Lower leg skin (tissue), 4 donors: Measurements from ENCODE around the gene MAGI2. TPM values are rescaled to one million over a fixed set of nuclear protein-coding genes. Genes with fewer than 3 reads are reported as not detected.

Experiments
- DNase-seq, 2 donors: peaks; one replicate each; pipeline ENCODE4 v3.0.0-alpha.2; 2019; ENCODE audit warnings: low spot score in 2 of 2
- H3K4me3 ChIP-seq: fragments of 200-600 bp; sonication (generic); 2 replicates; pipeline ENCODE4 v1.5.1; 2017; ENCODE audit warnings: mild to moderate bottlenecking, low read depth; ENCODE audit not compliant: poor library complexity, severe bottlenecking
- CTCF ChIP-seq, 3 donors: fragments of 450-650 bp; IDR thresholded peaks; one replicate each; pipeline ENCODE4 v1.5.1; 2016; ENCODE audit warnings: antibody characterized with exemption in 3 of 3, mild to moderate bottlenecking in 3 of 3, moderate library complexity in 2 of 3
- POLR2A ChIP-seq, 2 donors: fragments of 450-650 bp; IDR thresholded peaks; one replicate each; pipeline ENCODE4 v1.6.1; 2016 to 2017; ENCODE audit warnings: antibody characterized with exemption in 2 of 2, mild to moderate bottlenecking in 1 of 2, moderate library complexity in 1 of 2
- WGBS, 2 donors: methylation state at CpG; one replicate each; pipeline ENCODE4 v1.1.5; 2018; 5-methylcytosine and 5-hydroxymethylcytosine counted together
- intact Hi-C: fragments of 100-400 bp; cut with DNase I; formaldehyde crosslinking; loops from one replicate; pipeline ENCODE4 v1.15.0; 2023; ENCODE audit warnings: low total_unique reads
- total RNA-seq, 4 donors: library from RNA; depleted of rRNA; stranded (reverse); fragments of >200 nt; gene quantifications; one replicate each; pipeline ENCODE4 v1.1.0, GENCODE V29; 2016

The MAGI2 gene
- total RNA-seq, 4 donors from 2014 or later = 1.6 to 3.0 (median 2.1) TPM

- intact Hi-C loops = no loop called here
- H3K4me3 ChIP-seq = no peak overlapping the region
- TF ChIP-seq POLR2A (IDR thresholded peaks at IDR 0.05) (no peak), CTCF (IDR thresholded peaks at IDR 0.05) (no peak)
- WGBS, 2 donors = 82 to 86% methylated on average over 2 of the region's 2 CpGs
- peak in 1 of 2 donors; percentile 68 for DNase-seq
These were observed 99.6 kb downstream of the MAGI2 start for GRCh38 chr7:79353720-79354468.

- intact Hi-C loops = no loop called here
- no peak for DNase-seq
- H3K4me3 ChIP-seq = no peak overlapping the region
- TF ChIP-seq POLR2A (IDR thresholded peaks at IDR 0.05) = no peak
- no peak for TF ChIP-seq CTCF (IDR thresholded peaks at IDR 0.05)
These were observed 101.1 kb downstream of the MAGI2 start for GRCh38 chr7:79352323-79352722.

DNA sequence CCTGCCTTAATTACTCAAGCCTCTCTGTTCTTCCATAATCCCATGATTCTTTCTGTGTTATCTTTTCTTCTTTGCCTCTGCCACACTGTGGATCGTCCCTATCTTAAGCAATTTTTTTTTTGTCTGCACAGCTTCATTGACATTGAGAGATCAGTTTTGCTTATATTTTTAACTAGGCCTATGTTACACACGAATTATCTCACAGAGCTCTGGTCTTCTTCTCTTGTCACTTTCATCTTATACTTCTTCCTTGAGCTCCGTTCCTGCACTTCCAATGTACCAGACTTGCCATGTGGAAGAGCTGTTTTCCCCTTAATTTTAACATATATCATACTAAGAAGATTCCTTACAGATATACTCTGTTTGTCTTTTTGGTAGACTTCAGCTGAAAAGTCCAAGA is 106.1 kb downstream of the MAGI2 start:
- 74 to 78% methylated on average over 3 of the region's 3 CpGs for WGBS, 2 donors
- H3K4me3 ChIP-seq = no peak overlapping the region
- intact Hi-C loops = no loop called here
- no peak for DNase-seq
- TF ChIP-seq POLR2A (IDR thresholded peaks at IDR 0.05) = no peak
- no peak for TF ChIP-seq CTCF (IDR thresholded peaks at IDR 0.05)

DNA sequence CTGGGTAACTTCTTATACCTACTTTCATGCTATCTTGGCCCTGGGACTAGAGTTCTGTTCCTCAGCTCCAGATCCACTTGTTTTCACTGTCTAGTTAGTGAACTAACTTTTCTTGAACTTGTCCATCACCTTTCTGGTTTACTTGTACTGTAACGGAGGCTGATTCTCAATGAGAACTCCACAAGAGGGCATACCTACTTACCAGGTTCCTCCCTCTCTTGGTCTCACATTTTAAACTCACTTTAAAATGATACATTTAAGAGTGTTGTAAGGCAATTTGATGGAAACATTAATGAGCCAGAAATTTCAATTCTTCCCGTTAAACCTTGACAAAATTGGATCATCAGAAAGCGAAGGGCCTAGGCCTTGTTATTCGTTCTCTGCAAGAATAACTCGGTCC is 111.6 kb downstream of the MAGI2 start:
- intact Hi-C loops = no loop called here
- TF ChIP-seq CTCF (IDR thresholded peaks at IDR 0.05) (no peak), POLR2A (IDR thresholded peaks at IDR 0.05) (no peak)
- 92 to 94% methylated on average over 5 of the region's 5 CpGs for WGBS, 2 donors
- H3K4me3 ChIP-seq = no peak overlapping the region
- no peak for DNase-seq

- no peak overlapping the region for H3K4me3 ChIP-seq
- no peak for TF ChIP-seq CTCF (IDR thresholded peaks at IDR 0.05)
- TF ChIP-seq POLR2A (IDR thresholded peaks at IDR 0.05) = no peak
- no peak for DNase-seq
- intact Hi-C loops = no loop called here
These were observed 113.3 kb downstream of the MAGI2 start for GRCh38 chr7:79340212-79340611.
